NCI-H146 (cell line): Measurements from ENCODE around the gene UBE2D2.
"Not testable (repeated sequence)": the region's sequence is repeated elsewhere in the genome, so short reads cannot be mapped to it uniquely, and the experiment has no call there.

ENCODE experiments used
- DNase-seq: peaks from one replicate; lab custom pipeline; 2025; lab: John Stamatoyannopoulos, UW

Gene UBE2D2

DNA sequence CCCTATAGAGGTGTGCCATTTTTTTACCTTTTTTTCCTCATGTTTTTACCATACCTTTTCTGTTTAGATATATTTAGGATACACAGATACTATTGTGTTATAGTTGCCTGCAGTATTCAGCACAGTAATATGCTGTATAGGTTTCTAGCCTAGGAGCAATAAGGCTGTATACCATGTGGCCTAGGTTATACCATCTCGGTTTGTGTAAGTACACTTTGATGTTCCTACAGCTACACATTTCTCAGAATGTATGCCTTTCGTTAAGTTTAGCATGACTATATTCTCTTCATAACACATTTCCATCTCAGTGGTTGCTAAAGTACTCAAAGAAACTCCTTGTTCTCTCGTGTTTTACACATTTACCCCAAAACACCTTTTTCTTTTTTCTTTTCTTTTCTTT lies 23.0 kb downstream of the UBE2D2 start:
- DNase-seq, result no peak

DNA sequence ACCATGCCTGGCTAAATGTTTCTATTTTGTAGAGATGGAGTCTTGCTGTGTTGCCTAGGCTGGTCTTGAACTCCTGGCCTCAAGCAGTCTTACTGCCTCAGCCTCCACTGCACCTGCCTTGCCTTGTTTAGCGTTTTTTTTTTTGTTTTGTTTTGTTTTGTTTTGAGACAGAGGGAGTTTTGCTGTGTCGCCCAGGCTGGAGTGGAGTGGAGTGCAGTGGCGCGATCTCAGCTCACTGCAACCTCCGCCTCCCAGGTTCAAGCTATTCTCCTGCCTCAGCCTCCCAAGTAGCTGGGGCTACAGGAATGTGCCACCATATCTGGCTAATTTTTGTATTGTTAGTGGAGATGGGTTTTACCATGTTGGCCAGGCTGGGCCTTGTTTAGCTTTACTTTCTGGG lies 27.0 kb downstream of the UBE2D2 start:
- not testable (repeated sequence) for DNase-seq

DNA sequence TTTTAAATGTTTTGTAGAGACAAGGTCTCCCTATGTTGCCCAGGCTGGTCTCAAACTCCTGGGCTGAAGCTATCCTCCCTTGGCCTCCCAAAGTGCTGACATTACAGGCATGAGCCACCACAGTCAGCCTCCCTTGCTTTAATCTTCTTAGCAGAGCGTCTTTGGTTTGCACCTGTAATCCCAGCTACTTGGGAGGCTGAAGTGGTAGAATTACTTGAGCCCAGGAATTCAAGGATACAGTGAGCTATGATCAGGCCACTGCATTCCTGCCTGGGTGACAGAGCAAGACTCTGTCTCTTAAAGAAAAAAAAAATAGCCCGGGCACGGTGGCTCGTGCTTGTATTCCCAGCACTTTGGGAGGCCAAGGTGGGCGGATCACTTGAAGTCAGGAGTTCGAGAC lies 27.8 kb downstream of the UBE2D2 start:
- DNase-seq, result no peak

DNA sequence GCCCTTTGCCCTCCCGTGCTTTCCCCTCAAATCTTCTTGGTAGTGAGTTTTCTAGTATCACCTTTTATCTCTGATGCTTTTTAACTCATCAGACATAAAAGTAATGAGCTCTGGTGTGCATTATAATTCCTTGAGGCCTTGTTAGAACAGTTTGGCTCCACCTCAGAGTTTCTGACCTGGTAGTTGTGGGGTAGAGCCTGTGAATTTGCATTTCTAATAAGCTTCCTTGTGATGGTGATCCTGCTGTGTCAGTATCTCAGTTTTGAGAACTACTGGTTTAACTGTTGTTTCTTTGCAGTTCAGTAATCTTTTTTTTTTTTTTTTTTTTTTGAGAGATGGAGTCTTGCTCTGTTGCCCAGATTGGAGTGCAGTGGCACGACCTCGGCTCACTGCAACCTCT lies 31.1 kb downstream of the UBE2D2 start:
- no peak for DNase-seq

DNA sequence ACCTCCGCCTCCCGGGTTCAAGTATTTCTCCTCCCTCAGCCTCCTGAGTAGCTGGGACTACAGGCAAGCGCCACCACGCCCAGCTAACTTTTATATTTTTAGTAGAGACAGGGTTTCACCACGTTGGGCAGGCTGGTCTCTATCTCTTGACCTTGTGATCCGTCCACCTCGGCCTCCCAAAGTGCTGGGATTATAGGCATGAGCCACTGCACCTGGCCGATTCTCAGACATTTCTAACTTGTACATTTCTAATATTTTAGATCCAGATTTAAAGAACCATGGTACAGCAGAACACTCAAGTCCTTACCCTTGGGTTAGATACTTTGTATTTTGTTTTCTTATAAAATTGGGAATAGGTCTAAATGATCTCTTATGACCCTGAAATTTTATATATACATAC lies 31.9 kb downstream of the UBE2D2 start:
- DNase-seq, result not testable (repeated sequence)

DNA sequence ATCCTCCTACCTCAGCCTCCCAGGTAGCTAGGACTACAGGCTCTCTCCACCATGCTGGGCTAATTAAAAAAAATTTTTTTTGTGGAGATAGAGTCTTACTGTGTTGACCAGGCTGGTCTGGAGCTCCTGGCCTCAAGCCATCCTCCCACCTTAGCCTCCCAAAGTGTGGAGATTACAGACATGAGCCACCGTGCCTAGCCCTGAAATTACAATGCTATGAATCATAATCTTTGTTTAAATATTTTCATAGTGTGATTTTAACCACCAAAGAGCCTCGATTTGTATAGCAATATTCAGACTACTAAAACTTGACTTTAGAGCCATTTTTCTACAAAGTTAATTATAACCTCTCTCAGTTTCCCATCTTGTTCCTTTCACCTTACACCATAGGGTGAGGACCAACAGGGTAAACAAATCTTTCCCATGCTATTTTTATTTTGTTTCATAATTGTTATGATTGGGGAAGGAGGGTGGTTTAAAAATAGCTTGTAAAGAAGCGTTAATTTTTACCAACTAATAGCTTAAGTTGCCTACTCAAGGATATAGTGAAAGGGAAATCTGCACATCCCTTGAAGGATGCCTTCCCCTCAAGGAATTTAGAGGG lies 32.7 kb downstream of the UBE2D2 start:
- DNase-seq, result no peak

DNA sequence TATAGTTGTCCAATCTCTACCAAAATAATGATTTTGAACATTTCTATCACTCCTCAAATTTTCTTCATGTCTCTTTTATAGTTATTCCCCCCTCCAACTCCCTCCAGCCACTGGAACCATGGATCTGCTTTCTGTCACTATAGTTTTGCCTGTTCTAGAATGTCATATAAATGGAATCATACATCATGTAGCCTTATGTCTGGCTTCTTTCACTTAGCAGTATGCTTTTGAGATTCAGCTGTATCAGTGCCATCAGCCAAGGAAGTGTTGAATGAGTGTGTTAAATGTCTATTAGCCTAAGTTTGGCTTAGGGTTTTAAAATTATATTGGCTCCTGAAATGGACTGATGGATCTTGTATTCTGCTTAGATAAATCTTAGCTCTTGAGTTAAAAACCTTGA lies 36.0 kb downstream of the UBE2D2 start:
- DNase-seq, result no peak

DNA sequence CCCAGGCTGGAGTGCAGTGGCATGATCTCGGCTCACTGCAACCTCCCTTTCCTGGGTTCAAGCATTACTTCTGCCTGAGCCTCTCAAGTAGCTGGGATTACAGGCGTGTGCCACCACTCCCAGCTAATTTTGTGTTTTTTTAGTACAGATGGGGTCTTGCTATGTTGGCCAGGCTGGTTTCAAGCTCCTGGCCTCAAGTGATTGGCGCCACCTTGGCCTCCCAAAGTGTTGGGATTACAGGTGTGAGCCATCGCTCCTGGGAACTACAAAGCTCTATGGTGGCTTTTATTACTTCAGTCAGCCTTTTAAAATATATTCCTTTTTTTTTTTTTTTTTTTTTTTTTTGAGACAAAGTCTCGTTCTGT lies 37.4 kb downstream of the UBE2D2 start:
- DNase-seq, result not testable (repeated sequence)

DNA sequence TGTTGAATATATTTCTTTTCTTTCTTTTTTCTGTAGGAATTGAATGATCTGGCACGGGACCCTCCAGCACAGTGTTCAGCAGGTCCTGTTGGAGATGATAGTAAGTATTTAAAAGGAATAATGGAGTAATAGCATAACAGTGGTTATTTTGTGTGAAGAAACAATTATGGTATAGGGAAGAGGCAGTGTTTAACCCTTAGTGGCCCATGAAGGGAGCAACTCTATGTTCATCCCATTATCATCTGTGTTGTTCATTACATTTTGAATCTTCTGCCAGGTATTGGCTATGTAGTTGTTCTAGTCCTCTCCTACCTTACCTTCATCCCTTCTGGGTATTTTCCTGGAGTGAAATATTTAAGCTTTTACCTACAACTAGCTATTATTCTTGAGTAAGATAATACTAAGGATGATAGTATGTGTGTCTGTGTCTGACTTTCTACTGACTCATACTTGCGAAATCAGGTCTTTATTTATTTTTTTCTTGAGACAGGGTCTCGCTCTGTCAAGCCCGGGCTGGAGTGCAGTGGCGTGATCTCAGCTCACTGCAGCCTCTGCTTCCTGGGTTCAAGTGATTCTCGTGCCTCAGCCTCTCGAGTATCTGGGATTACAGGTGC lies 39.3 kb downstream of the UBE2D2 start:
- DNase-seq, result no peak

DNA sequence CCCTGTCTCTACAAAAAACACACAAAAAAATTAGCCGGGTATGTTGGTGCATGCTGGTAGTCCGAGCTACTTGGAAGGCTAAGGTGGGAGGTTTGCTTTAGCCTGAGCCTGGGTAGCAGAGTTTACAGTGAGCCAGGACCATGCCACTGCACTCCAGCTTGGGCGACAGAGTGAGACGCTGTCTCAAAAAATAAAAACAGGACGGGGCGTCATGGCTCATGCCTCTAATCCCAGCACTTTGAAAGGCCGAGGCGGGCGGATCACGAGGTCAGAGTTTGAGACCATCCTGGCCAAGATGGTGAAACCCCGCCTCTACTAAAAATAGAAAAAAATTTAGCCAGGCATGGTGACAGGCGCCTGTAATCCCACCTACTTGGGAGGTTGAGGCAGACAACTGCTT lies 40.3 kb downstream of the UBE2D2 start:
- no peak for DNase-seq

DNA sequence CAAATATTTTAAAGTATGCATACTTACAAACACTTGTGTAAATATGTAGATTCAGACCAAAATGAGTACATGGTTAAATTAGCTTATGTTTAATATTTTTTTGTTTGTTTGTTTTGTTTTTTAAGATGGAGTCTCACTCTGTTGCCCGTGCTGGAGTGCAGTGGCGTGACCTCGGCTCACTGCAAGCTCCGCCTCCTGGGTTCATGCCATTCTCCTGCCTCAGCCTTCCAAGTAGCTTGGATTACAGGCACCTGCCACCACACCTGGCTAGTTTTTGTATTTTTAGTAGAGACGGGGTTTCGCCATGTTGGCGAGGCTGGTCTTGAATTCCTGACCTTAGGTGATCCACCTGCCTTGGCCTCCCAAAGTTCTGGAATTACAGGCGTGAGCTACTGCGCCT lies 40.8 kb downstream of the UBE2D2 start:
- not testable (repeated sequence) for DNase-seq

DNA sequence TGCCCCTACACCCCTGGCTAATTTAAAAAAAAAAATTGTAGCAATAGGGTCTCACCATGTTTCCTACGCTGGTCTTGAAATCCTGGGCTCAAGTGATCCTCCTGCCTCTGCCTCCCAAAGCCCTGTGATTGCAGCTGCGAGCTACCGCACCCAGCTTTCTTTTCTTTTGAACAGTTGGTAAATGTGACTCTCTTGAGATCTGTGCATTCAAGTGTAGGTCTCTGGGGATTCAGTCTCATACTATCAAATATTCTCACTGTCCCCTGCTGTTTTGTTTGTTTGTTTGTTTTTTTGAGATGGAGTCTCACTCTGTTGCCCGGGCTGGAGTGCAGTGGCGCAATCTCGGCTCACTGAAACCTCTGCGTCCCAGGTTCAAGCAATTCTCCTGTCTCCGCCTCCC lies 44.7 kb downstream of the UBE2D2 start:
- no peak for DNase-seq

DNA sequence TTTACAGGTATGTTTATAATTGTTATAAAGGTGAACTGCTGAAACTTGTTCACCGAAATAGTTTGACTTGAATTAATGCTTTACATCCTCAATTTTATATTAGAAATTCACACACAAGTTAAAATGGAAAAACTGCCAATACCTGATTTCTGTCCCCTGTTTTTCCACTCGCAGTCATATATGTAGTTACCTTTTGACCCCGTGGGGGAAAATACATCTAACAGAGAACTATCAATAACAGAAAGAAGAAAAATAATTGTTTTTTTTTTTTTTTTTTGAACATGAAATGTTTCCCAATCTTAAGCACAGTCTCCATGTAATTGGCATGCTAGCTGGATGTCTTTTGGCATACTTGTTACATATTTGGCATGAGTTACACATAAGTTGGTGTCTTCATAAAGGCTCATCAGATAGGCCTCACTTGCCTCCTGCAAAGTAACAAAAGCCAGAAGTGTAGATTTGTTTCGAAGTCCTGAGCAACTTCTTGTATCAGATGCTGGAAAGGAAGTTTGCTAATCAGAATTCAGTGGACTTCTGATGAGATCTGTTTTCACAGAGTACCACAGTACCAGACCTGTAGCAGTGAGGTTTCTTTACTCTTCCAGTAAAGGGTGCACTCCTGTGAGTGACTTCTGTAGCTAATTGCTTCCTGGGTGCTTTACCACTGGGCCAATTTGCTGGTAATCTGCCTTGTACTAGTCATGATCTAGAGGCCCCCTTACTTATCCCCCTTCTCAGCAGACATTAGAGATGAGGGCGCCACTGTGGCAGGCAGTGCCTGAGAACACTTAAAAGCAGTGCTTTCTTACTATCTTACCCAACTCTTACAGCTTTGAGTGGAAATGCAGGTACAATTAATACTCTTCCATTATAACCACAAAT lies 50.8 kb downstream of the UBE2D2 start:
- no peak for DNase-seq

DNA sequence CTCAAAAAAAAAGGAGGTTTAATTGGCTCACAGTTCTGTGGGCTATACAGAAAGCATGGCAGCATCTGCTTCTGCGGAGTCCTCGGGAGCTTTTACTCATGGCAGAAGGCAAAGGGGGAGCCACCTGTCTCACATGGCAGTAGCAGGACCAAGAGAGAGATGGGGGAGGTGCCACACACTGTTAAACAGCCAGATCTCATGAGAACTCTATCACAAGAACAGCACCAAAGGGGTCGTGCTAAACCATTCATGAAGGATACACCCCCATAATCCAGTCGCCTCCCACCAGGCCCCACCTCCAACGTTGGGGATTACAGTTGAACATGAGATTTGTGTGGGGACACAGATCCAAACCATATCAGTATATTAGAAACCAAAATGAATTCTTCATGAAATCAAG lies 58.7 kb downstream of the UBE2D2 start:
- DNase-seq, result no peak

DNA sequence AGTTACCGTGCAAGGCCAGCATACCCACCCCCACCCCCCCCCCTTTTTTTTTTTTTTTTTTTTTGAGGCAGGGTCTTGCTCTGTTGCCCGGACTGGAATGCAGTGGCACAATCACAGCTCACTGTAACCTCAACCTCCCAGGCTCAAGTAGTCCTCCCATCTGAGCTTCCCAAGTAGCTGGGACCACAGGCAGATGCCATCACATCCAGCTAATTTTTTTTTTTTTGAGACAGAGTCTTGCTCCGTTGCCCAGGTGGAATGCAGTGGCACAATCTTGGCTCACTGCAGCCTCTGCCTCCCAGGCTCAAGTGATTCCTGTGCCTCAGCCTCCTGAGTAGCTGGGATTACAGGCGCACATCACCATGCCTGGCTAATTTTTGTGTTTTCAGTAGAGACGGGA lies 64.3 kb downstream of the UBE2D2 start:
- not testable (repeated sequence) for DNase-seq

DNA sequence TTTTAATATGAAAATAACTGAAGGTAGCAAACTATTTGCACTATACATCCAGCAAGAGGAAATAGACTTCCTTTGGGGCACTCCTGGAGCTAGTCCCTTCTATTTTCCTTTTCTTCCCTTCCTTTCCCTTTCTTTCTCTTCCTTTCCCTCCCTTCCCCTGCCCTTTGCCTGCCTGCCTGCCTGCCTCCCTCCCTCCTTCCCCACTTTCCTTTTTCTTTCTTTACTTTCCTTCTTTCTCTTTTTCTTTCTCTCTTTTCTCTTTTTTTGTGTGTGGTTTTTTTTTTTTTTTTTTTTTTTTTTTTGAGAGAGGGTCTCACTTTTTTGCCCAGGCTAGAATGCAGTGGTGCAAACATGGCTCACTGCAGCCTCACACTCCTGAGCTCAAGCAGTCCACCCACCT lies 69.7 kb downstream of the UBE2D2 start:
- no peak for DNase-seq

DNA sequence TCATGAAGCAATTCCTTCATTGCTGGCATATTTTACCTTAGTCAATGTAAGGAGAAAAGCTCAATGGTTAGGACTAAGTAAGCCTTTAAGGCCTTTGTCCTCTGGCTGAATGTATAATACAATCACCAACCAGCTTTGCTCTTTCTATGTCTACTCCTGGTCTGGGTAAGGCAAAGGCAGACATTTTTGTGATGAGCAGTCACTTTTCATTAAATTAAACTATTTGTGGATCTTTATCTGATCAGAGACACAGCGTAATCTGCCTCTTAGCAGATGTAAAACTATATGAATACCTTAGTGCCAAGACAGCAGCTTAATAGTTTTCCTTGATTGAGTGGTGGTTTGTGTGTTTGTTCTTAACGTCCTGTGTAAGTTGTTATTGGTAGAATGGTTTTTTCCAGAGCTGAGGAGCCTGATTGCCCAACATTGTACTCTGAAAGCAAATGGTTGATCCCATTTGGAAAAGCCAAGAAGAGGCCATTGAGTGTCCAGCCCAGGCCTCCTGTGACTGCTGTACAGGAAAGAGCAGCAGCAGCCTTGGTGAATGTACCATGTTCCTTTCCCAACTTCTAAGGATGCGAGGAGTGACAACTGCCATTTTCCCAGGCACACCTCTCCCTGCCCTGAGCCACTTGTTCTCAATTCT lies 70.5 kb downstream of the UBE2D2 start:
- no peak for DNase-seq

DNA sequence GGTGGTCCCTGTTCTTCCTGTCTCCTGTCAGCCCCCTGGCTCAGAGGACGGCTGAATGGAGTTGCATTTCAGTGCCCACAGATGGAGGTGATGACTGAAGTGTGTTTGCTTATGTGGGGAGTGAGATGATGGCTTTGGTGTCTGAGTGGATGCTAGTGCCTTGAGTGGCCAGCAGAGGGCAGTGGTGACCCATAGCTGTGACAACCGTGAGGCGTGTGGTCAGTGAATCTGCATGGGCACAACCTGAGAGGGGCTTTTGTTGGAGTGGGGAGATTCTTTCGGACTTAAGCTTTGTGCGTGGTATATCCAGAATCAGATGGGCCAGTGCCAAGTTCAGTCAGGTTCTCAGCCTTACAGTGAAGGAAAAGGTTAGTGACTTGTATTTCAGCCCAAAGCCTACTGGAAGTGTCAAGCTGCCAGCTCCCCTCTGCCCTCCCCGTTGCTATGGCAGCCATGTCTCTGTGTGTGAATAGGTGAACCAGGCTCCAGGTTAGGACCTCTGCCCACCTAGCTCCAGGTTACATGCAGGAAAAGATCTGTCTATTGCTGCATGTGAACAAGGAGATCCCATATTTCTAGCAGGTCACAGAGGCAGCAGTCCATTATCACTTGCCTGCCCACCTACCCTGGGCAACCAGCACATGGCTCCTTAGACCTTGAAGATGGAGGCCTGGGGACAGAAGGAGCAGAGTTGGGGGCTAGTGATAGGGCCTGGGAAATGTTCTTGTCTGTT lies 72.3 kb downstream of the UBE2D2 start:
- peak; percentile 52 for DNase-seq

DNA sequence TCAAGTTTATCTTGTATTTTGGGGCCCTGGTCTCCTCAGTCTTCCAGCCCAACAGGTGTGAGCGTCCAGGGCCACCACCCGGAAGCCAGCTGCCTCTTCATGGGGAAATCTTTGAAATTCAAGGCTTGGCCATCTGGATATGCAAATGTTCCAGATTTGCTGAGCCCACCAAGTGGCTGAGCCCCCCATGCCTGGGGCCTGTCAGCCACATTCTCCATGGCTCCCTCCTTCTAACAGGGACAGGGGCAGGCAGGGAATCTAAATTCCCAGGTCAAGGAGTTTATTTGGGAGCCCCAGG lies 72.8 kb downstream of the UBE2D2 start:
- no peak for DNase-seq

DNA sequence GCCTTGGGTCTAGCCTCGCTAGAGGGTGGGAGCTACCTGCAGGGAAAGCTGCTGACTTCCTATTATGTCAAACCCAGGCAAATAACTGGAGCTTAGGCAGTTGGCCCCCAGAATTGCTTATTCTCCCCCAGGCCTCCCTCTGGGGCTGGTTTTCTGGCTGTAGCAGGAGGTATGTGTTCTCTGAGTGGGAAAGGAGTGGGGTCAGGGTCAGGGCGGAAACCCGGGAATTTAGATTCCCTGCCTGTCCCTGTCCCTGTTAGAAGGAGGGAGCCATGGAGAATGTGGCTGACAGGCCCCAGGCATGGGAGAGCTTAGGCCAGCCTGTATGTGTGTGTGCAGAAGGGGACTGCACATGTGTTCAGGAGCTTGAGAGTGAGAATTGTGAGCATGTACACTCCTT lies 73.4 kb downstream of the UBE2D2 start:
- no peak for DNase-seq

DNA sequence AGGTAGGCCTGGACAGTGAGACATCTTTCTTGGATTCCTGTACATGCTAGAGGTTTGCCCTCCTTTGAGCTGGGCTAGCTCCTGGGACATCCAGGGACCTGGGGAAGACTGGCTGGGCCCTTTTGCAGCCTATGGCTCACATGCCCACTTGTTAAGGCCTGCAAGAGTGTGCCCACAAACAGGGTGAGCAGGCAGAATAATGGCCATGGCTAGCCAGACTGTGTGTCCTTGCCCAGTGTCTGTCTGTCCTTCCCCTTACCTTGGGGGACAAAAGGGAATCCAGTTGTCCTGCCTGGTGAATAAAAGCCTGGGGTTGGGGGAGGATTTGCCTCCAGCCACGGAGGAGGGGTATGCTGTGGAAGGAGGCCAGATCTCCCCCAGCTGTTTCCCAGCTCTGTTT lies 74.1 kb downstream of the UBE2D2 start:
- DNase-seq, result no peak

DNA sequence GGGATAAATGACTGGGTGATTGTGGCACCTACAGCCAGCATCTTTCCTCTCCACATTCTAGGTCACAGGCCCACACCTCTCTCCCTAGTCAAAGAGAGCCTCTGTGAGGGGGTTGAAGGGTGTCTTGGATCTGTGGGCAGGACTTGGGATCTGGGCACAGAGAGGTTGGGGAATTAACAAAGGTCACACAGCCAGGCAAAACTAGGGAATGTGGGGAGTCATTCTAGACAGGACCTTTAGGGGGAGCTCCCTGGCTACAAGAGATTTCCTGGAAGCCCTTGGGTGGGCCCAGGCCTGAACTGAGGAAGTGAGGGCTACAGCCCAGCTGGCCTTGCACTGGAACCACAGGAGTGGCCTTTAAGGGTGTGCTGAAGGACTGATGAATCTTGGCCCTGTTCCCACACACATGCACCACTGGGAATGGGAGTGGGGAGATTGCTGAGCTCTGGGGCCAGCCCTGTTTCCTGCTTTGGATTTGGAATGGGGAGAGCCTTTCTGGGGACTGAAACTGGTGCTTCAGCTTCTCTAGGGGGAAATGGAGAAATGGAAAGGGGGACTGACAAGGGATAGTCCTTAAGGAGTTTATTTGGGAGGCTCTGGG lies 74.6 kb downstream of the UBE2D2 start:
- DNase-seq, result no peak
